ENCODE results near the gene SFXN3.

DNA sequence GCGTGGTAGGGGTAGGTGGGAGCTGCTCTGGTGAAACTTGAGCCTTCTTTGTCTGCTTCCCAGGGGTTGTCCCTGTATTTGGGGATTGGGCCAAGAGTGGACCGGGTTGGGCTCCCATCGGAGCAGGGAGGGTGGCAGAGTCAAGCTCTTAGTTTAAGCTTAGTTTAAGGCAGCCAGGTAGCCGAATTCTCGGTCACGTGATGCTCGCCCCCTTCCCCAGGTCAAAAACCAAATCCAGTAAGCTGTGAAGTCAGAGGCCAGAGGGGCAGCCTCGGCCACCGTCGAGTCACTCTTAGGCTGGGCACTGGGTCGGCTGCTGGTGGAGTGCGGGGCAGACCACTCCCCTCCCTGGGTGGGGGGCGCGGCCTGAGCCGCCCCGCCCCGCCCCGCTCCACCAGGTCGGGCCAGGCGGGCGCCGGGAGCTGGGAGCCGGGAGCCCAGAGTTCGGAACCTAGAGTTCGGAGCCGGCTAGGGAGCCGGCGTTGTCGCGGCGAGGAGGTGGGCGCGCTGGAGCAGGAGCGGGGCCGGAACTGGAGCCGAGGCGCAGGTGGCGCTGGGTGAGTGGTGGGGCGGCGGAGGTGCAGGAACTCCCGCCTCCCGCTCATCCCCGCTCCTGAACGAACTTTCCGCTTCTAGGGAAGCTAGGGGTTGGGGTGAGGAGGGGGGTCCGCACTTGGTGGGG is 34.2 kb upstream of the SFXN3 start:
- TF ChIP-seq JUND (IDR thresholded peaks at IDR 0.05; ENCODE audit: low read length) = no peak
- TF ChIP-seq, protein P1, sequence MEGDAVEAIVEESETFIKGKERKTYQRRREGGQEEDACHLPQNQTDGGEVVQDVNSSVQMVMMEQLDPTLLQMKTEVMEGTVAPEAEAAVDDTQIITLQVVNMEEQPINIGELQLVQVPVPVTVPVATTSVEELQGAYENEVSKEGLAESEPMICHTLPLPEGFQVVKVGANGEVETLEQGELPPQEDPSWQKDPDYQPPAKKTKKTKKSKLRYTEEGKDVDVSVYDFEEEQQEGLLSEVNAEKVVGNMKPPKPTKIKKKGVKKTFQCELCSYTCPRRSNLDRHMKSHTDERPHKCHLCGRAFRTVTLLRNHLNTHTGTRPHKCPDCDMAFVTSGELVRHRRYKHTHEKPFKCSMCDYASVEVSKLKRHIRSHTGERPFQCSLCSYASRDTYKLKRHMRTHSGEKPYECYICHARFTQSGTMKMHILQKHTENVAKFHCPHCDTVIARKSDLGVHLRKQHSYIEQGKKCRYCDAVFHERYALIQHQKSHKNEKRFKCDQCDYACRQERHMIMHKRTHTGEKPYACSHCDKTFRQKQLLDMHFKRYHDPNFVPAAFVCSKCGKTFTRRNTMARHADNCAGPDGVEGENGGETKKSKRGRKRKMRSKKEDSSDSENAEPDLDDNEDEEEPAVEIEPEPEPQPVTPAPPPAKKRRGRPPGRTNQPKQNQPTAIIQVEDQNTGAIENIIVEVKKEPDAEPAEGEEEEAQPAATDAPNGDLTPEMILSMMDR (IDR thresholded peaks at IDR 0.05; ENCODE audit: control extremely low read depth in 1 of 3, insufficient read depth in 1 of 3, low read depth in 1 of 3, low read length in 3 of 3) = no peak
- no peak for TF ChIP-seq CEBPB (IDR thresholded peaks at IDR 0.05; ENCODE audit: low read depth, low read length)
- peak; percentile 12; the same call in 1 of the 2 replicates for TF ChIP-seq CREB1 (IDR thresholded peaks at IDR 0.05)
- peak in 1 of 2 experiments; percentile 68; a peak in 2 of 3 replicates for TF ChIP-seq POLR2A (IDR thresholded peaks at IDR 0.05; ENCODE audit: control extremely low read depth in 1 of 2, low read depth in 2 of 2, low read length in 2 of 2)
- no peak for TF ChIP-seq EZH2 (IDR thresholded peaks at IDR 0.05; ENCODE audit: low read depth, low read length, severe bottlenecking)
- TF ChIP-seq RFX5 (IDR thresholded peaks at IDR 0.05; ENCODE audit: borderline replicate concordance, low read depth, low read length) = no peak
- TF ChIP-seq ZNF274 (IDR thresholded peaks at IDR 0.05; ENCODE audit: borderline replicate concordance, extremely low read depth, low read length) = no peak
- TF ChIP-seq CHD2 (IDR thresholded peaks at IDR 0.05; ENCODE audit: low read length) = no peak

Data from H1 (cell line).